CD4-positive, CD25-positive, alpha-beta regulatory T cell (primary cell): ENCODE data around the gene SLC27A4. TPM values are rescaled to one million over a fixed set of nuclear protein-coding genes. Genes with fewer than 3 reads are reported as not detected.

Source experiments
- ATAC-seq, 2 donors: fragments of 150-1000 bp; cut with Tn5 transposase; one replicate each; pipeline ENCODE4 v1.10.0; 2021; ENCODE audit warnings: low read depth in 2 of 2, moderate number of reproducible peaks in 2 of 2, moderate library complexity in 1 of 2
- DNase-seq, 3 donors: peaks; one replicate each; pipeline versions ENCODE4 v3.0.0 to v3.0.0-alpha.2; 2012 to 2022; ENCODE audit warnings: mixed read lengths in 1 of 3
- H3K27ac ChIP-seq: one replicate; pipeline ENCODE4 v1.7.0; 2013; ENCODE audit warnings: mild to moderate bottlenecking, low read length; ENCODE audit not compliant: insufficient read depth, poor library complexity, severe bottlenecking
- H3K27me3 ChIP-seq: one replicate; pipeline ENCODE4 v1.7.0; 2013; ENCODE audit warnings: low read length; ENCODE audit not compliant: control insufficient read depth, insufficient read depth
- H3K36me3 ChIP-seq: one replicate; pipeline ENCODE4 v1.7.0; 2013; ENCODE audit warnings: mild to moderate bottlenecking, low read length, moderate library complexity; ENCODE audit not compliant: control insufficient read depth, insufficient read depth
- H3K4me1 ChIP-seq: 2 replicates; pipeline ENCODE4 v1.7.0; 2013; ENCODE audit warnings: mild to moderate bottlenecking, low read length; ENCODE audit not compliant: insufficient read depth, control insufficient read depth, poor library complexity, severe bottlenecking
- H3K4me3 ChIP-seq: one replicate; pipeline ENCODE4 v1.7.0; 2013; ENCODE audit warnings: low read depth, mild to moderate bottlenecking, low read length, moderate library complexity
- H3K9me3 ChIP-seq, 2 experiments: 1 replicate in 1 of 2; 2 replicates in 1 of 2; pipeline ENCODE4 v1.7.0; 2013; ENCODE audit warnings: low read length in 2 of 2, mild to moderate bottlenecking in 1 of 2, moderate library complexity in 1 of 2; ENCODE audit not compliant: control insufficient read depth in 2 of 2
- H3K27ac Mint-ChIP-seq, 3 donors: one replicate each; pipeline ENCODE4 v1.8.0; 2020 to 2022; ENCODE audit warnings: mild to moderate bottlenecking in 3 of 3, mixed read lengths in 3 of 3, moderate library complexity in 2 of 3
- H3K27me3 Mint-ChIP-seq: one replicate; pipeline ENCODE4 v1.8.0; 2022; ENCODE audit warnings: mild to moderate bottlenecking, mixed read lengths
- H3K36me3 Mint-ChIP-seq: one replicate; pipeline ENCODE4 v1.8.0; 2020; ENCODE audit warnings: mixed read lengths
- H3K4me1 Mint-ChIP-seq, 4 donors: one replicate each; pipeline ENCODE4 v1.8.0; 2020 to 2022; ENCODE audit warnings: mixed read lengths in 4 of 4, mild to moderate bottlenecking in 1 of 4
- H3K4me3 Mint-ChIP-seq, 4 donors: one replicate each; pipeline ENCODE4 v1.8.0; 2020 to 2022; ENCODE audit warnings: mild to moderate bottlenecking in 4 of 4, mixed read lengths in 4 of 4, moderate library complexity in 3 of 4
- H3K9me3 Mint-ChIP-seq, 7 donors: one replicate each; pipeline ENCODE4 v1.8.0; 2020 to 2022; ENCODE audit warnings: mixed read lengths in 7 of 7, mild to moderate bottlenecking in 3 of 7, moderate library complexity in 2 of 7
- polyA plus RNA-seq, 4 donors: library from polyadenylated mRNA; unstranded; fragments of 300-500 nt; fragmentation: Illumina TruSeq; gene quantifications; one replicate each; pipeline ENCODE4 v1.2.3, GENCODE V29; 2021
- total RNA-seq: library from RNA; stranded (reverse); gene quantifications from one replicate; pipeline ENCODE4 v1.2.3, GENCODE V29; 2022

Gene SLC27A4
- total and polyA plus RNA-seq, 5 donors from 2014 or later = 5.5 to 8.7 (median 7.1) TPM

GRCh38 chr9:128369024-128369706 lies 28.8 kb downstream of the SLC27A4 start:
- H3K27ac Mint-ChIP-seq = peak overlapping the region in 2 of 3 donors; percentile 12 to 98
- Histone ChIP-seq H3K27me3 (no peaks in the 10 kb centered on the region), H3K36me3 (no peaks in the 10 kb centered on the region), H3K4me3 (no peak overlapping the region), H3K9me3 (no peaks in the 10 kb centered on the region), H3K4me1 (peaks cover 28% of the 10 kb centered on the region), H3K27ac (no peak overlapping the region)
- H3K9me3 Mint-ChIP-seq = peaks cover 0 to 1% (median 0%) of the 10 kb centered on the region in 7 donors
- peak overlapping the region; percentile 10 to 73 (median 40) for H3K4me3 Mint-ChIP-seq
- peaks cover 7% of the 10 kb centered on the region for H3K36me3 Mint-ChIP-seq
- H3K27me3 Mint-ChIP-seq = peaks cover 4% of the 10 kb centered on the region
- H3K4me1 Mint-ChIP-seq = peaks cover 0 to 43% (median 31%) of the 10 kb centered on the region in 4 donors
- DNase-seq = no peak
- no peak for ATAC-seq

- DNase-seq (no peak), ATAC-seq (no peak)
- Mint-ChIP-seq H3K36me3 (peaks cover 7% of the 10 kb centered on the region), H3K27me3 (no peaks in the 10 kb centered on the region), H3K9me3 (peaks cover 0 to 1% (median 0%) of the 10 kb centered on the region in 7 donors), H3K4me1 (peaks cover 0 to 45% (median 29%) of the 10 kb centered on the region in 4 donors), H3K4me3 (peak overlapping the region in 3 of 4 donors; percentile 97 to 100 (median 97)), H3K27ac (peak overlapping the region; percentile 89 to 98 (median 98))
- Histone ChIP-seq H3K27ac (peak overlapping the region; percentile 91), H3K9me3 (no peaks in the 10 kb centered on the region), H3K4me3 (peak overlapping the region; percentile 82), H3K27me3 (no peaks in the 10 kb centered on the region), H3K36me3 (peaks cover 9% of the 10 kb centered on the region), H3K4me1 (peaks cover 21% of the 10 kb centered on the region)
Measured at GRCh38 chr9:128370367-128370751, 30.0 kb downstream of the SLC27A4 start.

DNA sequence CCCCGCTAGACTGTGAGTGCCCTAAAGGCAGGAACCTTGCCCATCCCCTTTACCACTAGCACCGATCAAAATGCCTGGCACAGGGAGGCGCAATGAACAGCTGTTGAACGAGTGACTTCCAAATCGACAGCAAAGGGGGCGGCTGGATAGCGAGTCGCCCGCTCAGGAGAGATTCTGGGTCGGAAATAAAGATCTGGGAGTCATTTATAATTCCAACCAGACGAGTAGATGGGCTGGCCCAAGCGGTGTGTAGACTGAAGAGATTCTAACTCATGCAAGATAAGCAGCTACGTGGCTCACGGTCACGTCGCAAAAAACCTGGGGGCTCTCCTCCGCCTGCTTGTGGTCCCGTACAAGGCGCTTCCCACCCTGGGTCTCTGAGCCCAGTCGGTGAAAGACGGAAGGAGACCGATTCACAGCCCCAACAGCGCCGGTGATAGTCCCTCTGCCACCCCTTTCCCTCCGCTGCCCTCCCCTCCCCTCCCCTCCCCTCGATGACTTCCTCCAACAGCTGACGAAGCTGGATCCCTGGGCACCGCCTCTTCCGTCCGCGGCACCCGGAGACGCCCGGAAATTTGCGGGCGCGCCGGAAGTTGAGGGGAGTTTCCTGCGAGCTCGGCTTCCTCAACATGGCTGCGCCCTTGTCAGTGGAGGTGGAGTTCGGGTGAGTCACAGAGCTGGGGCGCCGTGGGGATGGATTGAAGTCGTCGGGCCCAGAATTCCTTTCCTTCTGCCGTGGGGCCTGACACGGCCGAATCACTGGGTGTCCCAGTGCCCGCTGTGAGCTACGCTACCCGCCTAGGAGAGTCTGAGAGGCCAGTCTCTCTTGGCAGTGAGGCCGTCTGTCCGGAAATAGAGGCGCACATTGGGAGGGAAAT lies 30.7 kb downstream of the SLC27A4 start, which contains the start of gene URM1:
URM1 (plus strand) TSS at position 623 of the 878 bp plus-strand sequence; CDS start at position 630, 7 bp downstream.
- H3K4me3 ChIP-seq = peak within 1 kb of the TSS; percentile 97
- H3K9me3 ChIP-seq = no peaks in the 10 kb centered on the region
- Mint-ChIP-seq H3K36me3 (peaks cover 7% of the 10 kb centered on the region), H3K4me3 (peak within 1 kb of the TSS; percentile 94 to 100 (median 97)), H3K27me3 (no peaks in the 10 kb centered on the region), H3K27ac (peak within 1 kb of the TSS; percentile 89 to 98 (median 98)), H3K9me3 (peaks cover 0 to 1% (median 0%) of the 10 kb centered on the region in 7 donors), H3K4me1 (peaks cover 0 to 48% (median 28%) of the 10 kb centered on the region in 4 donors)
- DNase-seq (peak; percentile 96 to 99 (median 96)), ATAC-seq (peak; percentile 96 to 97)
- H3K27me3 ChIP-seq = no peaks in the 10 kb centered on the region
- H3K36me3 ChIP-seq = peaks cover 10% of the 10 kb centered on the region
- H3K4me1 ChIP-seq = peaks cover 21% of the 10 kb centered on the region
- peak within 1 kb of the TSS; percentile 91 for H3K27ac ChIP-seq

GRCh38 chr9:128371630-128372117 lies 31.3 kb downstream of the SLC27A4 start:
- DNase-seq = no peak
- no peaks in the 10 kb centered on the region for H3K27me3 Mint-ChIP-seq
- no peaks in the 10 kb centered on the region for H3K27me3 ChIP-seq
- peak overlapping the region; percentile 94 to 100 (median 97) for H3K4me3 Mint-ChIP-seq
- peaks cover 21% of the 10 kb centered on the region for H3K4me1 ChIP-seq
- peak overlapping the region; percentile 97 for H3K4me3 ChIP-seq
- H3K27ac Mint-ChIP-seq = peak overlapping the region; percentile 89 to 98 (median 98)
- H3K9me3 ChIP-seq = no peaks in the 10 kb centered on the region
- H3K9me3 Mint-ChIP-seq = peaks cover 0 to 1% (median 0%) of the 10 kb centered on the region in 7 donors
- peaks cover 0 to 48% (median 28%) of the 10 kb centered on the region in 4 donors for H3K4me1 Mint-ChIP-seq
- ATAC-seq = no peak
- peaks cover 7% of the 10 kb centered on the region for H3K36me3 Mint-ChIP-seq
- peaks cover 11% of the 10 kb centered on the region for H3K36me3 ChIP-seq
- H3K27ac ChIP-seq = peak overlapping the region; percentile 91

- peaks cover 11% of the 10 kb centered on the region for H3K36me3 ChIP-seq
- DNase-seq = peak in 1 of 3 donors; percentile 28
- Mint-ChIP-seq H3K4me1 (peaks cover 0 to 48% (median 28%) of the 10 kb centered on the region in 4 donors), H3K9me3 (no peaks in the 10 kb centered on the region), H3K36me3 (peaks cover 7% of the 10 kb centered on the region), H3K4me3 (peak overlapping the region; percentile 94 to 100 (median 97)), H3K27me3 (no peaks in the 10 kb centered on the region), H3K27ac (peak overlapping the region; percentile 89 to 98 (median 98))
- H3K4me1 ChIP-seq = peaks cover 21% of the 10 kb centered on the region
- no peaks in the 10 kb centered on the region for H3K9me3 ChIP-seq
- no peak for ATAC-seq
- peak overlapping the region; percentile 97 for H3K4me3 ChIP-seq
- H3K27me3 ChIP-seq = no peaks in the 10 kb centered on the region
- H3K27ac ChIP-seq = peak overlapping the region; percentile 91
Measured at GRCh38 chr9:128372188-128372641, 31.9 kb downstream of the SLC27A4 start.

DNA sequence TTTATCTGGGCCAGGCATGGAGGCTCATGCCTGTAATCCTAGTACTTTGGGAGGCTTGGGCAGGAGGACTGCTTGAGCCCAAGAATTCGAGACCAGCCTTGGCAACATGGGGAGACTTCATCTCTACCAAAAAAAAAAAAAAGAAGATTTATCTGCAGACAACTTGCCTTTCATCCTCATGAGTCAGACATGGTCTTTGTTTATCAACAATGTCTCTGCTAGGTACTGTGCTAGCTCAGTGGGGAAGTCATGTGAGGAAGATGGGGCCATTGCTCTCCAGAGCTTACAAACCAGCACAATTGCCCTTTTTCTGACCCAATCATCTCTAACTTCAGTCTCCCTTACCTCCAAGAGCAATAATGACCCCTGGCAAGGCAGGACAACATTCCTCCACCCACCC lies 32.5 kb downstream of the SLC27A4 start:
- H3K4me1 Mint-ChIP-seq = peaks cover 0 to 48% (median 28%) of the 10 kb centered on the region in 4 donors
- Histone ChIP-seq H3K4me3 (no peak overlapping the region), H3K9me3 (no peaks in the 10 kb centered on the region), H3K27ac (no peak overlapping the region), H3K4me1 (peaks cover 21% of the 10 kb centered on the region), H3K36me3 (peaks cover 12% of the 10 kb centered on the region), H3K27me3 (no peaks in the 10 kb centered on the region)
- H3K4me3 Mint-ChIP-seq = peak overlapping the region; percentile 94 to 100 (median 97)
- no peaks in the 10 kb centered on the region for H3K27me3 Mint-ChIP-seq
- DNase-seq (no peak), ATAC-seq (no peak)
- peaks cover 7% of the 10 kb centered on the region for H3K36me3 Mint-ChIP-seq
- H3K27ac Mint-ChIP-seq = peak overlapping the region in 1 of 3 donors; percentile 98
- H3K9me3 Mint-ChIP-seq = no peaks in the 10 kb centered on the region

DNA sequence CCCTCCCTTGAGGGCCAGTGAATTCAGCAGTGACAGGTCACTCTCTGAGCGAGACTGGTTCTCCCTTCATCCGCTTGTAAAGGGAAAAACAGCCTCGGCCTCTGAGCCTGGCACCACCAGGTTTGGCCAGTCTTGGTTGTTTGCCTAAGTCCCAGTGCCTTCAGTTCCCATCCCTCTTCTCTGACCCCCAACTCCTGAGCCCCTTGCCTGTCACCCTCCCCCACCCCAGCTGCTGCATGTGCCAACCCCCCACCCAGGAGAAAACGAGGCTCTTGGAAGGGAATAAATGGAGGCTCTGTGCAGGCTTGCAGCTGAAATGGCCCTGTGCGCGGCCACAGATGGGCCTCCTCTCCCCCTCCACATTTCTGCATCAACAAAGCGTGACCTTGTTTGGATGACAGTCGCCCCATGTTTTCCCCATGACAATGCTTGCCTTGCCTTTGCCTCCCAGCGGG lies 33.9 kb downstream of the SLC27A4 start:
- H3K27ac ChIP-seq = no peak overlapping the region
- ATAC-seq = no peak
- H3K27me3 Mint-ChIP-seq = no peaks in the 10 kb centered on the region
- DNase-seq = no peak
- H3K27ac Mint-ChIP-seq = peak overlapping the region in 1 of 3 donors; percentile 46
- peaks cover 22% of the 10 kb centered on the region for H3K36me3 ChIP-seq
- no peaks in the 10 kb centered on the region for H3K9me3 ChIP-seq
- no peaks in the 10 kb centered on the region for H3K9me3 Mint-ChIP-seq
- no peaks in the 10 kb centered on the region for H3K27me3 ChIP-seq
- peaks cover 0 to 48% (median 28%) of the 10 kb centered on the region in 4 donors for H3K4me1 Mint-ChIP-seq
- peaks cover 21% of the 10 kb centered on the region for H3K4me1 ChIP-seq
- H3K36me3 Mint-ChIP-seq = peaks cover 12% of the 10 kb centered on the region
- H3K4me3 ChIP-seq = no peak overlapping the region
- H3K4me3 Mint-ChIP-seq = no peak overlapping the region
